ENCODE measurements around the gene CDC42EP1. TPM values are rescaled to one million over a fixed set of nuclear protein-coding genes. Genes with fewer than 3 reads are reported as not detected.
A peak's percentile ranks its signal among the peaks of the same experiment; 100 is the strongest.
"Not testable (repeated sequence)": the region's sequence is repeated elsewhere in the genome, so short reads cannot be mapped to it uniquely, and the experiment has no call there.

CDC42EP1 gene
- total and polyA plus RNA-seq, 8 donors: 68.8 to 139 (median 88.3) TPM

DNA sequence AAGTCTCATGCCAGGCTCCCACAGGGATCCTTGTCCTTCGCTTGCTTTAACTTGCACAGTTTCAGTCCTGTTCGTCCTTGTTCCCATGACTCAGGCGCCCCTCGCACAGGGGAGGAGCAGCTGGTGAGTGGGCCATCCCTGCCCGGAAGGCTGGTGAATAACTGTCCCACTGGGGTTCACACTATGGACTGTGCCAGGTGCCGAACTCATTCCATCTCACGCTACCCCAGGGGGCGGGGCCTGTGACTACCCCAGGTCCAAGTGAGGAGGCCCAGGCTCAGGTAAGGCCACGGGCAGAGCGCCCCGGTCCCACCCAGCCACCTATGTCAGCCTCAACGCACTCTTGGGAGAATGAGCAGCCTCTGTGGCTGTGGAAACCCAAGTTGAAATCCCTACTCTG lies 33.9 kb upstream of the CDC42EP1 start:
- peak in 1 of 6 donors; percentile 53 for DNase-seq
- no peaks in the 10 kb centered on the region for H3K36me3 ChIP-seq
- no peaks in the 10 kb centered on the region for H3K9me3 ChIP-seq
- no peak overlapping the region for H3K4me3 ChIP-seq
- no peak for ATAC-seq
- TF ChIP-seq, protein P1, sequence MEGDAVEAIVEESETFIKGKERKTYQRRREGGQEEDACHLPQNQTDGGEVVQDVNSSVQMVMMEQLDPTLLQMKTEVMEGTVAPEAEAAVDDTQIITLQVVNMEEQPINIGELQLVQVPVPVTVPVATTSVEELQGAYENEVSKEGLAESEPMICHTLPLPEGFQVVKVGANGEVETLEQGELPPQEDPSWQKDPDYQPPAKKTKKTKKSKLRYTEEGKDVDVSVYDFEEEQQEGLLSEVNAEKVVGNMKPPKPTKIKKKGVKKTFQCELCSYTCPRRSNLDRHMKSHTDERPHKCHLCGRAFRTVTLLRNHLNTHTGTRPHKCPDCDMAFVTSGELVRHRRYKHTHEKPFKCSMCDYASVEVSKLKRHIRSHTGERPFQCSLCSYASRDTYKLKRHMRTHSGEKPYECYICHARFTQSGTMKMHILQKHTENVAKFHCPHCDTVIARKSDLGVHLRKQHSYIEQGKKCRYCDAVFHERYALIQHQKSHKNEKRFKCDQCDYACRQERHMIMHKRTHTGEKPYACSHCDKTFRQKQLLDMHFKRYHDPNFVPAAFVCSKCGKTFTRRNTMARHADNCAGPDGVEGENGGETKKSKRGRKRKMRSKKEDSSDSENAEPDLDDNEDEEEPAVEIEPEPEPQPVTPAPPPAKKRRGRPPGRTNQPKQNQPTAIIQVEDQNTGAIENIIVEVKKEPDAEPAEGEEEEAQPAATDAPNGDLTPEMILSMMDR (IDR thresholded peaks at IDR 0.05): no peak
- peaks cover 0 to 5% (median 0%) of the 10 kb centered on the region in 3 donors for H3K4me1 ChIP-seq
- FAIRE-seq: no peak
- no peak overlapping the region for H3K27ac ChIP-seq
- intact Hi-C loops (cut with DNase I): no loop called here
- no peaks in the 10 kb centered on the region for H3K27me3 ChIP-seq
- 77 to 87% methylated on average over 12 of the region's 12 CpGs for WGBS, 2 donors

DNA sequence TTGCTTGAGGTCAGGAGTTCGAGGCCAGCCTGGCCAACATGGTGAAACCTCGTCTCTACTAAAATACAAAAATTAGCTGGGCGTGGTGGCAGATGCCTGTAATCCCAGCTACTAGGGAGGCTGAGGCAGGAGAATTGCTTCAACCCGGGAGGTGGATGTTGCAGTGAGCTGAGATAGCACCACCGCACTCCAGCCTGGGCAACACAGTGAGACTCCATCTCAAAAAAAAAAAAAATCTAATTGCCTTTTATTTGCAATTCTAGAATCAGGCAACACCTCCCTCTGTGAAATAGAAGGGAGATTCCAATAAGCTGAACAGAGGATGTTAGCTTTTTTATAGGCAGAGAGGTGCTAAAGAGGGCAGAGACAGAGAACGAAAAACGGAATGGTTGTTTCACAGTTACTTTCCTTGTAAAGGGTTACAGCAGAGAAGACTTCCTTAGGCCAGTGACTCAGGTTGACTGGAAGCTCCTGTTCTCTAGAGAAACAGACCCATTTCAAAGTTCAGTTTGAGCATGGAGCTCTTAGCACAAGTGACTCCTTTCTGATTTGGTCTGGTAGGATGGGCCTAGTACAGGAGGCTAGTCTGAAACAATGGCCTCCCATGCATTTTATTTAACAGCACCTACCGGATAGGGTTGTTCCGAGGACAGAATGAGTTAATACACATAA lies 33.1 kb upstream of the CDC42EP1 start:
- H3K27ac ChIP-seq; ATAC-seq; H3K4me3 ChIP-seq; H3K27me3 ChIP-seq; H3K9me3 ChIP-seq; FAIRE-seq; H3K4me1 ChIP-seq; H3K36me3 ChIP-seq; intact Hi-C loops (cut with DNase I): not testable (repeated sequence)
- WGBS, 2 donors: 90 to 95% methylated on average over 9 of the region's 9 CpGs
- peak in 1 of 6 donors; percentile 2 for DNase-seq

DNA sequence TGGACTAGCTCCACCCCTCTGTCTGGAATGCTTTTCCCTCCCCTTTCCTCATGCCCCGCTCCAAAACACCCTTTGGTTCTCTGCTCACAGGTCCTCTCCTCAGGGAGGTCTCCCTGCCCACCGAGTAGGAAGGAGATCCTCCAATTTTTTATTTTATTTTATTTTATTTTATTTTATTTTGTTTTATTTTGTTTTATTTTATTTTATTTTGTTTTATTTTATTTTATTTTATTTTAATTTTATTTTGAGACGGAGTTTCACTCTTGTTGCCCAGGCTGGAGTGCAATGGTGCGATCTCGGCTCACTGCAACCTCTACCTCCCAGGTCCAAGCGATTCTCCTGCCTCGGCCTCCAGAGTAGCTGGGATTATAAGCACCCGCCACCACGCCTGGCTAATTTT lies 32.3 kb upstream of the CDC42EP1 start:
- DNase-seq; ATAC-seq; intact Hi-C loops (cut with DNase I); H3K4me3 ChIP-seq; H3K4me1 ChIP-seq; H3K27ac ChIP-seq; H3K36me3 ChIP-seq; FAIRE-seq; H3K9me3 ChIP-seq; H3K27me3 ChIP-seq: not testable (repeated sequence)
- WGBS, 2 donors: 87 to 93% methylated on average over 9 of the region's 9 CpGs

DNA sequence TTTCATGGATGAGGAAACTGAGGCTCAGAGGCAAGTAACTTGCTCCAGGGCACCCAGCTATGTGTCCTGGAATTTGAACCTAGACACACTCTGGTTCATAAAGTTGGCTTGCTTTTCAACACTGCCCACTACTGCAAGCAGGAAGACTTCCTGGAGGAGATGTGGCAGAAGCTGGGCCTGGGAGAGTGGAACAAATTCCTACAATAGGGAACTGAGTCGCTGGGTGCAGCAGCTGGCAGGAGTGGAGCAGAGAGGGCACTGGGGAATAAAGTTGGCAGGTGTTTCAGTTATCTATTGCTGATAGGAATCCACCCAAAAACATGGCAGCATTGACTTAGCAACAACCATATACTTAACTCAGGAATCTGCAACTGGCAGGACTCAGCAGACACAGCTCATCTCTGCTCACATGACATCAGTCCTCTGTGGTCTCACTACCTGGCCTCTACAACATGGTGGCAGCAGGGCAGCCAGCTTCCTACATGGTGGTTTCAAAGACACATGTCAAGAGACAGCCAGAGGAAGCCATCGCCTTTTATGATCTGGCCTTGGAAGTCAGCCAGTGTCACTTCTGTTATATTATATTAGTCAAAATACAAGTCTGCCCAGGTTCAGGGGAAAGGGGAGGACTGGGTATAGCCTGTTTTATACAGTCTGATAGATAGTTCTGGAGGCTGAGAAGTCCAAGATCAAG lies 30.5 kb upstream of the CDC42EP1 start:
- TF ChIP-seq, protein P1 (IDR thresholded peaks at IDR 0.05): no peak
- Histone ChIP-seq H3K27ac (no peak overlapping the region), H3K9me3 (no peaks in the 10 kb centered on the region), H3K27me3 (no peaks in the 10 kb centered on the region), H3K4me3 (no peak overlapping the region), H3K4me1 (peaks cover 0 to 5% (median 0%) of the 10 kb centered on the region in 3 donors), H3K36me3 (no peaks in the 10 kb centered on the region)
- 29 to 43% methylated on average over 2 of the region's 2 CpGs for WGBS, 2 donors
- ATAC-seq: peak in 2 of 4 donors; percentile 25 to 47
- no peak for FAIRE-seq
- DNase-seq: peak in 1 of 6 donors; percentile 2
- intact Hi-C loops (cut with DNase I): no loop called here

DNA sequence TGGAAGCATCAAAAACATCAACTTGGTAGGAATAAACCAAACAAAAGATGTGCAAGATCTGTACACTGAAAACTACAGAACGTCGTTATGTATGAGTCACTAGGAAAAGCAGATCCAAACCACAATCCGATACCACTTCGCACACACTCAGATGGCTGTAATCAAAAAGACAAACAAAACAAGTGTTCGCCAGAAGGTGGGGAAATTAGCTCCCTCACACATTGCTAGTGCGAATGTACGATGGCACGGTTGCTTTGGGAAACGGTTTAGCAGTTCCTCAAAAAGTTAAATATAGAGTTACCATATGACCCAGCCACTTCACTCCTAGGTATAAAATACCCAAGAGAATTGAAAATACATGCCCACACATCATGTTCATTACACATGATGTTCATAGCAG lies 26.3 kb upstream of the CDC42EP1 start:
- no peak overlapping the region for H3K4me3 ChIP-seq
- H3K36me3 ChIP-seq: no peaks in the 10 kb centered on the region
- H3K9me3 ChIP-seq: no peaks in the 10 kb centered on the region
- ATAC-seq (peak in 2 of 4 donors; percentile 8 to 16), FAIRE-seq (no peak), DNase-seq (no peak)
- TF ChIP-seq, protein P1 (IDR thresholded peaks at IDR 0.05): no peak
- intact Hi-C loops (cut with DNase I): no loop called here
- H3K27me3 ChIP-seq: no peaks in the 10 kb centered on the region
- H3K27ac ChIP-seq: no peak overlapping the region
- H3K4me1 ChIP-seq: peaks cover 0 to 10% (median under 1%) of the 10 kb centered on the region in 3 donors
- 28 to 44% methylated on average over 9 of the region's 9 CpGs for WGBS, 2 donors

DNA sequence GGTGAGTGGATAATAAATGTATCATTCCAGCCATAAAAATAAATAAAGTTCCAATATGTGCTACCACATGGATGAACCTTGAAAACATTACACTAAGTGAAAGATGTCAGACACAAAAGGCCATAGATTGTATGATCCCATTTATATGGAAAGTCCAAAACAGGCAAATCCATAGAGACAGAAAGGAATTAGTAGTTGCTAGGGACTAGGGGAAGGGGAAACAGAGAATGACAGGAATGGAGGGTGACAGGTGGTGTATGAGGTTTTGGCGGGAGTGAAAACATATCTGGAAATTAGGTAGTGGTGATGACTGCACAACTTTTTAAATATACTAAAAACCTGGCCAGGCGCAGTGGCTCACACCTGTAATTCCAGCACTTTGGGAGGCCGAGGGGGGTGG lies 25.8 kb upstream of the CDC42EP1 start:
- H3K36me3 ChIP-seq: no peaks in the 10 kb centered on the region
- ATAC-seq (no peak), FAIRE-seq (no peak), DNase-seq (peak in 1 of 6 donors; percentile 1)
- H3K4me3 ChIP-seq: no peak overlapping the region
- WGBS, 2 donors: 89 to 95% methylated on average over 3 of the region's 3 CpGs
- no peak overlapping the region for H3K27ac ChIP-seq
- no peaks in the 10 kb centered on the region for H3K27me3 ChIP-seq
- TF ChIP-seq, protein P1 (IDR thresholded peaks at IDR 0.05): no peak
- intact Hi-C loops (cut with DNase I): no loop called here
- peaks cover 0 to 13% (median 4%) of the 10 kb centered on the region in 3 donors for H3K4me1 ChIP-seq
- no peaks in the 10 kb centered on the region for H3K9me3 ChIP-seq
